Bronchial epithelial cell (primary cell): ENCODE results near the gene RIPK3. TPM values are rescaled to one million over a fixed set of nuclear protein-coding genes. Genes with fewer than 3 reads are reported as not detected.

Source experiments
- DNase-seq: peaks from one replicate; pipeline ENCODE4 v3.0.0-alpha.2; 2010; ENCODE audit warnings: low read depth
- FAIRE-seq: peaks from 2 replicates; lab custom pipeline; 2011; peaks lifted over from hg19 to GRCh38; lab: Jason Lieb, UNC
- H3K27me3 ChIP-seq: 2 replicates; pipeline ENCODE4 v1.5.1; 2011; ENCODE audit warnings: low read length; ENCODE audit not compliant: control insufficient read depth, insufficient read depth
- H3K36me3 ChIP-seq: 2 replicates; pipeline ENCODE4 v1.5.1; 2011; ENCODE audit warnings: low read length; ENCODE audit not compliant: control insufficient read depth, insufficient read depth
- H3K4me3 ChIP-seq: 2 replicates; pipeline ENCODE4 v1.5.1; 2011; ENCODE audit warnings: mild to moderate bottlenecking, low read depth, low read length, control low read depth
- total RNA-seq: library from RNA; depleted of rRNA; stranded (reverse); fragments of >200 nt; gene quantifications from 2 replicates; pipeline ENCODE4 v1.2.1, GENCODE V29; 2014
- TF ChIP-seq, protein P1 (sequence below): IDR thresholded peaks from 2 replicates; pipeline ENCODE4 v1.5.1; 2011; ENCODE audit warnings: mild to moderate bottlenecking, moderate library complexity, low read length, control low read depth, inconsistent platforms; ENCODE audit not compliant: insufficient read depth, severe bottlenecking

The RIPK3 gene
- total RNA-seq, 1 donor from 2014 or later, result 2.4 TPM

DNA sequence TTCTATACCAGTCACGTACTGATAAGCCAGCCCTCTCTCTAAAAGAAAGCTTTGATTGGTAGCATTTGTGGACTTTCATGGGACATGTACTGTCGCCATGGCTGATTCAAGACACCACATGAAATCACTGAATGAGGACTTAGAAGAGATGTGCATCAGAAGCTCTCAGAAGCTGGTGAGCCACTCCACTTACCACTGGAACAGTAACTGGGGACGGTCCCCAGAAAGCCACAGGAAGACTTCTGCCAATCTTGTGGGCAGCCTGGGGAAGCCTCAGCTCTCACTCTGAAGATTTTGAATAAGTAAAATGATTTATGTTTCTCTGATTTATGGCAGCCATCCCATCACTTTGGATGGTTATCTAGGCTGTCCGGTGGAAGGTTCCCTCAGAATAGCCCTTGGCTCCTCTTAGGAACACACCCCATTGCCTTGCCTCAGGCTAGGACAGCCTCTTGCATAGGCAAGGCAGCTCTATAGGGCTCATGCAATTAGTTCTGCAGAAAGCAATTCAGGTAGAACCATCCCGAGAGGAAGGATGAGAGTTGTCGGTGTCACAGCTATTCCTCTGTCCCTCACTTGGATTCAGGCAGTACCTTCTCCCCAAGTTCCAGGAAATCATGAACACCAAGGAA is 50.0 kb downstream of the RIPK3 start:
- H3K4me3 ChIP-seq, result no peak overlapping the region
- no peaks in the 10 kb centered on the region for H3K27me3 ChIP-seq
- H3K36me3 ChIP-seq, result peaks cover 25% of the 10 kb centered on the region
- TF ChIP-seq, protein P1, sequence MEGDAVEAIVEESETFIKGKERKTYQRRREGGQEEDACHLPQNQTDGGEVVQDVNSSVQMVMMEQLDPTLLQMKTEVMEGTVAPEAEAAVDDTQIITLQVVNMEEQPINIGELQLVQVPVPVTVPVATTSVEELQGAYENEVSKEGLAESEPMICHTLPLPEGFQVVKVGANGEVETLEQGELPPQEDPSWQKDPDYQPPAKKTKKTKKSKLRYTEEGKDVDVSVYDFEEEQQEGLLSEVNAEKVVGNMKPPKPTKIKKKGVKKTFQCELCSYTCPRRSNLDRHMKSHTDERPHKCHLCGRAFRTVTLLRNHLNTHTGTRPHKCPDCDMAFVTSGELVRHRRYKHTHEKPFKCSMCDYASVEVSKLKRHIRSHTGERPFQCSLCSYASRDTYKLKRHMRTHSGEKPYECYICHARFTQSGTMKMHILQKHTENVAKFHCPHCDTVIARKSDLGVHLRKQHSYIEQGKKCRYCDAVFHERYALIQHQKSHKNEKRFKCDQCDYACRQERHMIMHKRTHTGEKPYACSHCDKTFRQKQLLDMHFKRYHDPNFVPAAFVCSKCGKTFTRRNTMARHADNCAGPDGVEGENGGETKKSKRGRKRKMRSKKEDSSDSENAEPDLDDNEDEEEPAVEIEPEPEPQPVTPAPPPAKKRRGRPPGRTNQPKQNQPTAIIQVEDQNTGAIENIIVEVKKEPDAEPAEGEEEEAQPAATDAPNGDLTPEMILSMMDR, result no peak
- FAIRE-seq (no peak), DNase-seq (no peak)

DNA sequence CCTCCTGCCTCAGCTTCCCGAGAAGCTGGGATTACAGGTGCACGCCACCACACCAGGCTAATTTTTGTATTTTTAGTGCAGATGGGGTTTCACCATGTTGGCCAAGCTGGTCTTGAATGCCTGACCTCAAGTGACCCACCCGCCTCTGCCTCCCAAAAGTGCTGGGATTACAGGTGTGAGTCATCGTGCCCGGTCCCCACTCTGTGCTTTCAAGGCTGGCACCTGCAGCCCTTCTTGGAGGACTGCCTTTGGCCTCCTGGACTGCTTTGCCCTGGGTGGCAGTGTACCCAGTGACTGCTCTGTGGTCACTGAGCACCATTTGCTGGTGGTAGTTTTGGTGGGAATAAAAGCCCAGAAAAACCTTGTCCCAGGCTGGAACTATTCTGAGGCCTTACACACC is 52.8 kb downstream of the RIPK3 start:
- no peak for FAIRE-seq
- Histone ChIP-seq H3K36me3 (peaks cover 17% of the 10 kb centered on the region), H3K27me3 (no peaks in the 10 kb centered on the region), H3K4me3 (no peak overlapping the region)
- DNase-seq, result no peak
- TF ChIP-seq, protein P1, result no peak

Other genes starting within 250 kb of the RIPK3 start
- 84.8 and 223 TPM in 2 replicates for gene PCK2, start 245.7 kb downstream of the RIPK3 start, total RNA-seq
- 70.5 and 83.5 TPM in 2 replicates for gene DCAF11, start 225.2 kb downstream of the RIPK3 start, total RNA-seq
- 0.64 and 0.79 TPM in 2 replicates for gene NRL, start 225.0 kb downstream of the RIPK3 start, total RNA-seq
- 0.51 TPM in 1 of 2 replicates, not detected in the other for gene FITM1, start 209.3 kb downstream of the RIPK3 start, total RNA-seq
- 65.0 and 71.8 TPM in 2 replicates for gene PSME1, start 203.8 kb downstream of the RIPK3 start, total RNA-seq
- 12.6 and 17.8 TPM in 2 replicates for gene EMC9, start 198.4 kb downstream of the RIPK3 start, total RNA-seq
- gene PSME2, start 193.4 kb downstream of the RIPK3 start, total RNA-seq, result 26.9 and 37.5 TPM in 2 replicates
- 23.3 and 25.8 TPM in 2 replicates for gene RNF31, start 192.5 kb downstream of the RIPK3 start, total RNA-seq
- 19.2 and 28.7 TPM in 2 replicates for gene IRF9, start 178.7 kb downstream of the RIPK3 start, total RNA-seq
- gene REC8, start 167.9 kb downstream of the RIPK3 start, total RNA-seq, result 0.26 and 1.1 TPM in 2 replicates
- gene IPO4, start 151.2 kb downstream of the RIPK3 start, total RNA-seq, result 27.0 and 41.9 TPM in 2 replicates
- 42.8 and 67.9 TPM in 2 replicates for gene TM9SF1, start 144.6 kb downstream of the RIPK3 start, total RNA-seq
- 0.26 TPM in 1 of 2 replicates, not detected in the other for gene TSSK4, start 134.3 kb downstream of the RIPK3 start, total RNA-seq
- gene CHMP4A, start 126.5 kb downstream of the RIPK3 start, total RNA-seq, result 48.8 and 69.8 TPM in 2 replicates
- gene MDP1, start 123.9 kb downstream of the RIPK3 start, total RNA-seq, result 13.4 and 21.1 TPM in 2 replicates
- gene NEDD8, start 107.6 kb downstream of the RIPK3 start, total RNA-seq, result 131 and 330 TPM in 2 replicates
- 80.6 and 98.7 TPM in 2 replicates for gene GMPR2, start 107.1 kb downstream of the RIPK3 start, total RNA-seq
- 48.7 and 91.9 TPM in 2 replicates for gene TINF2, start 97.4 kb downstream of the RIPK3 start, total RNA-seq
- 88.7 and 382 TPM in 2 replicates for gene TGM1, start 76.8 kb downstream of the RIPK3 start, total RNA-seq
- 32.6 and 58.9 TPM in 2 replicates for gene RABGGTA, start 68.4 kb downstream of the RIPK3 start, total RNA-seq
- gene DHRS1, start 40.2 kb downstream of the RIPK3 start, total RNA-seq, result 16.6 and 39.6 TPM in 2 replicates
- 23.2 and 26.1 TPM in 2 replicates for gene NOP9, start 40.1 kb downstream of the RIPK3 start, total RNA-seq
- gene CIDEB, start 32.0 kb downstream of the RIPK3 start, total RNA-seq, result 1.2 and 3.9 TPM in 2 replicates
- gene LTB4R2, start 29.9 kb downstream of the RIPK3 start, total RNA-seq, result 10.5 and 17.4 TPM in 2 replicates
- gene LTB4R, start 28.5 kb downstream of the RIPK3 start, total RNA-seq, result 3.7 and 9.6 TPM in 2 replicates
- 0.53 and 0.77 TPM in 2 replicates for gene ADCY4, start 4.9 kb downstream of the RIPK3 start, total RNA-seq
- gene NFATC4, start 28.2 kb upstream of the RIPK3 start, total RNA-seq, result 4.7 and 7.3 TPM in 2 replicates
- gene NYNRIN, start 59.0 kb upstream of the RIPK3 start, total RNA-seq, result 2.0 and 2.6 TPM in 2 replicates
- 0.38 and 0.53 TPM in 2 replicates for gene CBLN3, start 89.7 kb upstream of the RIPK3 start, total RNA-seq
- gene KHNYN, start 90.0 kb upstream of the RIPK3 start, total RNA-seq, result 128 and 167 TPM in 2 replicates
- gene SDR39U1, start 102.8 kb upstream of the RIPK3 start, total RNA-seq, result 6.5 and 8.2 TPM in 2 replicates
- not detected in 2 replicates for gene CMA1, start 168.3 kb upstream of the RIPK3 start, total RNA-seq
- not detected in 2 replicates for gene CTSG, start 236.3 kb upstream of the RIPK3 start, total RNA-seq